NCI-H1436 treated with DMSO at 0.1 percent for 48 hours (cell line): Measurements from ENCODE around the gene SLC25A2.
A peak's percentile ranks its signal among the peaks of the same experiment; 100 is the strongest.
"Not testable (repeated sequence)": the region's sequence is repeated elsewhere in the genome, so short reads cannot be mapped to it uniquely, and the experiment has no call there.

Experiments
- DNase-seq: peaks from one replicate; lab custom pipeline; 2025; lab: John Stamatoyannopoulos, UW

Gene SLC25A2

DNA sequence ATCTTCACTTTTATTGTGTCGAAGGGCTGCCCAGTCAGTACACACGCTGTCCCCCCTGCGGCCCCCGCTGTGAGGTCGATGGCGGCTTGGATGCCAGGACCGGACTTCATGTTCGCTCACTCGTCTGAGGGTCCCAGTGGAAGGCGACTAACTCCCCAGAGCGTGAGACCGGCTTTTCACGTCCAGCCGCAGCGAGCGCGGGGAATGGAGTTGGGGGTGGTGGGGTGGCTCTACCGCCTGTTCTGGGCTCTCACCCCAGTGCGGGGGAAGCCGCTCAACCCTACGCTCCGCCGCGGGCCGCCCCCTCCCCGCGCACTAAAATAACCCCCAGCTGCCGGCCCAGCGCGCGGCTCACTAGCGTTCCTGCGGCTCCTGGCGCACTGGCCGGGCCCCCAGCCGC lies at the start of gene SLC25A2:
Gene SLC25A2, minus strand, starts transcription at position 294 of the 400 bp plus-strand sequence. Its CDS starts 184 bp downstream, at position 110.
- DNase-seq: no peak

DNA sequence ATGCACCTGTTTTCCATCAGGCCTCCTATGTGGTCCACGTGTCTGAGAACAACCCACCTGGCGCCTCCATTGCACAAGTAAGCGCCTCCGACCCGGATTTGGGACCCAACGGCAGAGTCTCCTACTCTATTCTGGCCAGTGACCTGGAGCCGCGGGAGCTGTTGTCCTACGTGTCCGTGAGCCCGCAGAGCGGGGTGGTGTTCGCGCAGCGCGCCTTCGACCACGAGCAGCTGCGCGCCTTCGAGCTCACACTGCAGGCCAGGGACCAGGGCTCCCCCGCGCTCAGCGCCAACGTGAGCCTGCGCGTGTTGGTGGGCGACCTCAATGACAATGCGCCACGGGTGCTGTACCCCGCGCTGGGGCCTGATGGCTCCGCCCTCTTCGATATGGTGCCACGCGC lies 47.7 kb upstream of the SLC25A2 start:
- DNase-seq: no peak

- peak; percentile 37 for DNase-seq
These were observed 46.2 kb upstream of the SLC25A2 start, which contains the start of gene PCDHGB1 for GRCh38 chr5:141349917-141350619. TSS of gene PCDHGB1 (plus strand) at chr5:141350099. CDS start at chr5:141350261, 162 bp downstream.

GRCh38 chr5:141346017-141346416 lies 42.2 kb upstream of the SLC25A2 start:
- DNase-seq: not testable (repeated sequence)

GRCh38 chr5:141345327-141345726 lies 41.5 kb upstream of the SLC25A2 start:
- DNase-seq: no peak

DNA sequence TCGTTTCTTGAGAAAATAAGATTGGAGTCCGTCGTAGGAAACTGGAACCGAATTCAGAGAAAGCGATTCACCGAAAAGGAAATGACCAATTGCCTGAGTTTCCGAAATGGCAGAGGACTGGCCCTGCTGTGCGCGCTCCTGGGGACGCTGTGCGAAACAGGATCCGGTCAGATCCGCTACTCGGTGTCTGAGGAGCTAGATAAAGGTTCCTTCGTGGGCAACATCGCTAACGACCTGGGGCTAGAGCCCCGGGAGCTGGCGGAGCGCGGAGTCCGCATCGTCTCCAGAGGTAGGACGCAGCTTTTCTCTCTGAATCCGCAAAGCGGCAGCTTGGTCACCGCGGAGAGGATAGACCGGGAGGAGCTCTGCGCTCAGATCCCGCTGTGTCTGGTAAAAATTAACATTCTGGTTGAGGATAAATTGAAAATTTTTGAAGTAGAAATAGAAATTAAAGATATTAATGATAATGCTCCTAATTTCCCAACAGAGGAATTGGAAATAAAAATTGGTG lies 40.2 kb upstream of the SLC25A2 start:
- no peak for DNase-seq

- no peak for DNase-seq
These were observed 39.5 kb upstream of the SLC25A2 start, which contains the start of gene PCDHGA3 for GRCh38 chr5:141343242-141343952. TSS of gene PCDHGA3 (plus strand) at chr5:141343829. CDS start at chr5:141344034, 205 bp downstream.

- no peak for DNase-seq
These were observed 38.9 kb upstream of the SLC25A2 start for GRCh38 chr5:141342773-141343172.

- DNase-seq: not testable (repeated sequence)
These were observed 37.0 kb upstream of the SLC25A2 start for GRCh38 chr5:141340781-141341354.

DNA sequence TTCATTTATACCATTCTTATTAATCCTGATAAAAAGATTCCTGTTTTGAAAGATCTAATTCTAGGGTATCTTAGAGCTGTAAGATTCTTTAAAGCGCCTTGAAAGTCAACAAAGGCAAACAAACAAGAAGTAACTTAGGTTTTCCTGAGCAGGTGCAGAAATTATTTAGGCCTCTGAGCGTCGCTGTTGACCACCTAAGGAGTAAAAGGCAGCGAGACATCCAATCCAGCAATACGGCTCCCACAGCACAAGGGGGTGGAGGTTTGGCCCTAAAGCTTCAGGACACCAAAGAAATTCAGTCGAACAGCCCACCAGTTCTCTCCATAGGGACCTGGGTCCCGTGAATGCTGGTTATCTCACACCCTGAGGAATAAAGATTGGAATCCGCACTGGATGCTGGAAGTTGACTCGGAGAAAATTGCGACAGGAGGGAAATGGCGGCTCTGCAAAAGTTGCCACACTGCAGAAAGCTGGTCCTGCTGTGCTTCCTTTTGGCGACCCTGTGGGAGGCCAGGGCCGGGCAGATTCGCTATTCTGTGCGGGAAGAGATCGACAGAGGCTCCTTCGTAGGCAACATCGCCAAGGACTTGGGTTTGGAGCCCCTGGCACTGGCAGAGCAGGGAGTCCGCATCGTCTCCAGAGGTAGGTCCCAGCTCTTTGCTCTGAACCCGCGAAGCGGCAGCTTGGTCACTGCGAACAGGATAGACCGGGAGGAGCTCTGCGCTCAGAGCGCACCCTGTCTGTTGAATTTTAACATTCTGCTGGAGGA lies 34.9 kb upstream of the SLC25A2 start, which contains the start of gene PCDHGA2:
Gene PCDHGA2, plus strand, starts transcription at position 223 of the 769 bp plus-strand sequence.
- no peak for DNase-seq

DNA sequence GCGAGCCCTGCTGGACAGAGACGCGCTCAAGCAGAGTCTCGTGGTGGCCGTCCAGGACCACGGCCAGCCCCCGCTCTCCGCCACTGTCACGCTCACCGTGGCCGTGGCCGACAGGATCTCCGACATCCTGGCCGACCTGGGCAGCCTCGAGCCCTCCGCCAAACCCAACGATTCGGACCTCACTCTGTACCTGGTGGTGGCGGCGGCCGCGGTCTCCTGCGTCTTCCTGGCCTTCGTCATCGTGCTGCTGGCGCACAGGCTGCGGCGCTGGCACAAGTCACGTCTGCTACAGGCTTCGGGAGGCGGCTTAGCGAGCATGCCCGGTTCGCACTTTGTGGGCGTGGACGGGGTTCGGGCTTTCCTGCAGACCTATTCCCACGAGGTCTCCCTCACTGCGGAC lies 28.7 kb upstream of the SLC25A2 start:
- not testable (repeated sequence) for DNase-seq

GRCh38 chr5:141330299-141331080 lies 26.6 kb upstream of the SLC25A2 start, which contains the start of gene PCDHGA1:
TSS of gene PCDHGA1 (plus strand) at chr5:141330514.
- no peak for DNase-seq

DNA sequence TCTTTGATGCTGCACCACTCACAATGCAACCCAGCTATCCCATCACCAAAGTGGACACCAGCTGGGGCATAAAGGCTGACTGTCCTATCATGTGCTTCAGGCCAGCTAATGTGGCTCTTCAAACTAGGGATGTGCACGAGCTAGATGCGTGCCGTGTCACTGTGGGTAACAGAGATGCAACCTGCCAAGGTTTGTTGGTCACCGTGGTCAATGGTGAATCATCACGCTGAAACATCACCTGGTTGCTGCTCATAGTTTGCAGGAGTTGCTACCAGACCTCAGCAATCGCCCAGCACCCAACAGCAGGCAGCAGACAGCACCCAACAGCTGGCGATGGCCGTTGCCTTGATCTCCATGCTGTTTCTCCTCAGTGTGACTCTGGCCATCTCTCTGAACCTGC lies 24.4 kb upstream of the SLC25A2 start:
- no peak for DNase-seq

GRCh38 chr5:141326088-141326854 lies 22.4 kb upstream of the SLC25A2 start:
- no peak for DNase-seq

DNA sequence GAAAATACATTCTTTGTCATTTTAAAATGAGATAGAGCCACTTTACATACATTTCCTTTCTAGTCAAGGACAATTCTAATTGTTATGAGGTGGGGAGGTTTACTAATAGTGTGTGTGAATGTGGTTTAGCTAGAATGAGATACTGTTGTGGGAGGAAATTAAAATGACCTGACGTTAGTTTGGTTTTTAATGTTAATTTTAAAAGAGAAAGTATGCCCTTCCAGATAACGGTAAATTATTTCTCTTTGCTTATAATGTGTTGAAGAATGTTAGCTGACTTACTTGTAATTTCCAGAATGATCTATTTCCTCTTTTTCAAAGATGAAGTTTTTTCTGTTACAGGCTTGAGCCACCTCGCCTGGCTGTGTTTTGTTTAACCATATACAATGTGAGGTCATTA lies 18.4 kb upstream of the SLC25A2 start:
- DNase-seq: no peak

- DNase-seq: peak; percentile 57
These were observed 16.6 kb upstream of the SLC25A2 start, which contains the start of gene TAF7 for GRCh38 chr5:141320225-141321169. TSS of gene TAF7 (minus strand) at chr5:141320784. CDS start at chr5:141320044, 740 bp downstream.

DNA sequence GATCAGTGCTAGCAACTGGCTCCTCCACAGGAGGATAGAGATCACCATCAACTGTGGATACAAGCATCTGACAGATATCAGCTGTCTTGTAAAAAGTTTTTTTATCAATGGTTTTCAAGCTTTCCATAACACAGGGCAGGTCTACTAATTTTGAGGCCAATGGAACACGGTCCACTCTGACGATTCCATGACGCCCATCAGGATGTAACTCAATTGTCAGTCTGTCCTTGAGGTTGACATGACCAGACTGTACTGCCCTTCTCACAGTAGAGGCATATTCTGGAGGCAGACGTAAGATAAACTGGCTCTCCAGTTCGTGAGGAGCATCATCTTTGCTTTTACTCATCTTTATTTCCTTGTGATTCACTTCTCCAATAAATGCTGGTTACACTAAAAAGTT lies 15.8 kb upstream of the SLC25A2 start:
- no peak for DNase-seq

DNA sequence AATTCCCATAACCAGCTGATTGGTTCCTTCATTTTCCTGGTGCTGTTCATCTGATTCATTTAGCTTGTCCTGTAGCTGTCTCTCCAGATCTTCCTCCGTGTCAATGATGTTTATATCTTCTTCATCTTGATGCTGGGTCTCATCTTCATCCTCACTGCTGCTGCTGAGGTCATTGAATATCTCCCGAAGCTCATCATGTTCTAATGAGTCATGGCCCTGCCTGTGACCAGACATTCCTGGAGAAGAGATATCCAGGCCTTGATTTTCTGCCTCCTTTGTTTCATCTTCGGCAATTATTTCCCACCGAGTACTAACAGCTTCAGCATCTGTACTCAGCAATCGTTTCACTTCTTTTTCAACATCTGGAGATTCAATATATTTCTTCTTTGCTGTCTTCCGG lies 15.4 kb upstream of the SLC25A2 start:
- DNase-seq: no peak

DNA sequence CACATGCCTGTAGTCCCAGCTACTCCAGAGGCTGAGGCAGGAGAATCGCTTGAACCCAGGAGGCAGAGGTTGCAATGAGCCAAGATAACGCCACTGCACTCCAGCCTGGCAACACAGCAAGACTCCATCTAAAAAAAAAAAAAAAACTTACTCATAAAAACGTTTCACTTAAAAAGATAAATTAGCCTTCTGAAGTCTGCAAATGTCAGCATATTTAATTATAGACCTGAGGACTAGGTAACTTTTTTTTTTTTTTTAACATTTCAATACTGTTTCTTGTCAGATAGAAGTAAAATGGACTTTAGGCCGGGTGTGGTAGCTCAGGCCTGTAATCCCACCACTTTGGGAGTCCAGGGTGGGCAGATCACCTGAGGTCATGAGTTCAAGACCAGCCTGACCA lies 13.1 kb upstream of the SLC25A2 start:
- DNase-seq: not testable (repeated sequence)
